Lung (tissue), 12 donors: Measurements from ENCODE around the gene CSTPP1. TPM values are rescaled to one million over a fixed set of nuclear protein-coding genes. Genes with fewer than 3 reads are reported as not detected.

Experiments
- ATAC-seq: fragments of 200-7000 bp; cut with Tn5 transposase; one replicate; pipeline ENCODE4 v1.9.1; 2020; ENCODE audit warnings: moderate number of reproducible peaks; ENCODE audit not compliant: insufficient read depth, low FRiP score
- DNase-seq, 3 donors: peaks; one replicate each; pipeline ENCODE4 v3.0.0-alpha.2; 2013 to 2017
- H3K27ac ChIP-seq, 2 donors: one replicate each; pipeline ENCODE4 v1.5.1; 2013; ENCODE audit warnings: mild to moderate bottlenecking in 2 of 2, moderate library complexity in 2 of 2, control low read depth in 1 of 2, inconsistent platforms in 1 of 2, low read depth in 1 of 2, low read length in 1 of 2
- H3K27me3 ChIP-seq, 3 donors: one replicate each; pipeline ENCODE4 v1.5.1; 2013; ENCODE audit warnings: low read length in 2 of 3; ENCODE audit not compliant: control insufficient read depth in 3 of 3, insufficient read depth in 3 of 3
- H3K36me3 ChIP-seq, 4 donors: one replicate each; pipeline ENCODE4 v1.5.1; 2013; ENCODE audit warnings: low read length in 4 of 4, mild to moderate bottlenecking in 1 of 4, moderate library complexity in 1 of 4; ENCODE audit not compliant: control insufficient read depth in 4 of 4, insufficient read depth in 4 of 4
- H3K4me1 ChIP-seq, 5 donors: one replicate each; pipeline ENCODE4 v1.5.1; 2013; ENCODE audit warnings: low read length in 5 of 5, mild to moderate bottlenecking in 2 of 5, moderate library complexity in 1 of 5; ENCODE audit not compliant: control insufficient read depth in 5 of 5, insufficient read depth in 5 of 5
- H3K4me3 ChIP-seq: one replicate; pipeline ENCODE4 v1.5.1; 2013; ENCODE audit warnings: mild to moderate bottlenecking, control low read depth, moderate library complexity
- H3K9ac ChIP-seq, 2 donors: one replicate each; pipeline ENCODE4 v1.5.1; 2013; ENCODE audit warnings: low read length in 2 of 2, control low read depth in 1 of 2; ENCODE audit not compliant: insufficient read depth in 1 of 2
- H3K9me3 ChIP-seq, 4 donors: one replicate each; pipeline ENCODE4 v1.5.1; 2013; ENCODE audit warnings: low read length in 3 of 4, mild to moderate bottlenecking in 1 of 4, moderate library complexity in 1 of 4; ENCODE audit not compliant: control insufficient read depth in 4 of 4, insufficient read depth in 3 of 4
- WGBS, 2 donors: extraction: QIAGEN DNeasy Blood & Tissue Kit; methylation state at CpG; one replicate each; pipeline ENCODE4 v1.1.7; 2013; 5-methylcytosine and 5-hydroxymethylcytosine counted together
- polyA plus RNA-seq, 2 donors: library from polyadenylated mRNA; stranded (reverse); fragments of 200-250 nt; gene quantifications; one replicate each; pipeline ENCODE4 v1.2.1, GENCODE V29; 2013
- total RNA-seq, 2 donors: library from RNA; depleted of rRNA in 1 of 2; stranded (reverse); fragments of >200 nt in 1 of 2; gene quantifications; one replicate each; pipeline ENCODE4 v1.2.1, GENCODE V29; 2014 to 2021
- TF ChIP-seq, protein P1 (sequence below): IDR thresholded peaks from 2 replicates; pipeline ENCODE4 v1.5.1; 2012; ENCODE audit warnings: mild to moderate bottlenecking; ENCODE audit errors: control extremely low read depth, extremely low read depth
- donor health status: control.
- donor health status: control.
- donor health status: Bipolar disorder and iron deficiency.
- donor health status: healthy.
- donor health status: DM: yes; HTN: yes; CAD: no.

Gene CSTPP1
- total and polyA plus RNA-seq, 4 donors = 26.0 to 45.8 (median 34.4) TPM

DNA sequence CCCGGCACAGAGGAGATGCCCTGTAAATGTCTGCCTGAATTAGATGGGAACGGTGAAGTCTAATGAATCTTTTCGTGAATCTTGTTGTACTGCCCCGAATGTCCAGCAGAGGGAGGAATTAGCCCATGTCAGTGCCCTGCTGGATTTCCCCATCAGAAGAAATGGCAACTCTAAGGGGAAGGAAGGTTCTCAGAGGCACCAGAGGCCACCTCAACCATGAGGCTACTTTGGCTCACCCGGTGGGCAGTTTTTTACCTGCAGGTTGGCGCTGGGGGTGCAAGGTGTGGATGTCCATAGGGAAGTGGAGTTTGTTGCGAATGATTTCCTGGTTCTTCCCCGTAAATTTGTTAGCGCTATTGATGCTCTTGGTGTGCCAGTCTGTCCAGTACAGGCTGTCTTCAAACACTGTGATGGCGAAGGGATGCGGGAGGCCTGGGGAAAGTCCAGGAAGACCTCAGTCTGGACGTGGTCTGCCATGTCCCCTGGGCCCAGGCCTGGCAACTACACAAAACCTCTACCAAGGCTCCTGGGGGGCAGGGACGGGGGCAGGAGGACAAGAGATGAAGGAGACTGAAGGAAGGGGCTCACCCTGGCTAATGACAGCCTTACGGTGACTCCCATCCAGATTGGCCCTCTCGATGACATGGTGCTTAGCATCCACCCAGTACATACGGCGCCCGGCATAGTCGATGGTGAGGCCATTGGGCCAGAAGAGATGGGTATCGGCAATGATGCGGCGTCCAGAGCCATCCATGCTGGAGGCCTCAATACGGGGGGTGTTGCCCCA is 46.7 kb upstream of the CSTPP1 start:
- no peaks in the 10 kb centered on the region for H3K27me3 ChIP-seq

DNA sequence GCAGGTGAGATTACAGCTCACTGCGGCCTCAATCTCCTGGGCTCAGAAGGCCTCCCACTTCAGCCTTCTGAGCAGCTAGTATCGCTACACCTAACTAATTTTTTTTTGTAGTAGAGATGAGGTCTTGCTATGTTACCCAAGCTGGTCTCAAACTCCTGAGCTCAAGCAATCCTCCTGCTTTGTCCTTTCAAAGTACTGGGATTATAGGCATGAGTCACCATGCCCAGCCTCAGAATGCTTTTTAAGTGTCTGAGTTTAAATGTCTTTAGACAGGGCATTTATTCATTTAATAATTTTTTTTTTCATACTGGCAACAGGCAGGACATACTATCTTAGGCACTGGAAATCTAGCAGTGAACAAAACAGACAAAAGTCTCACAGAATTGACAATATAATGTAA is 45.9 kb upstream of the CSTPP1 start:
- ATAC-seq (no peak), DNase-seq (no peak)
- Histone ChIP-seq H3K27ac (no peak overlapping the region), H3K9me3 (peaks cover 0 to 4% (median 0%) of the 10 kb centered on the region in 4 donors), H3K4me3 (no peak overlapping the region), H3K4me1 (peaks cover 0 to 2% (median 0%) of the 10 kb centered on the region in 5 donors), H3K27me3 (no peaks in the 10 kb centered on the region), H3K9ac (no peak overlapping the region), H3K36me3 (peaks cover 2 to 32% (median 17%) of the 10 kb centered on the region in 4 donors)
- TF ChIP-seq, protein P1, sequence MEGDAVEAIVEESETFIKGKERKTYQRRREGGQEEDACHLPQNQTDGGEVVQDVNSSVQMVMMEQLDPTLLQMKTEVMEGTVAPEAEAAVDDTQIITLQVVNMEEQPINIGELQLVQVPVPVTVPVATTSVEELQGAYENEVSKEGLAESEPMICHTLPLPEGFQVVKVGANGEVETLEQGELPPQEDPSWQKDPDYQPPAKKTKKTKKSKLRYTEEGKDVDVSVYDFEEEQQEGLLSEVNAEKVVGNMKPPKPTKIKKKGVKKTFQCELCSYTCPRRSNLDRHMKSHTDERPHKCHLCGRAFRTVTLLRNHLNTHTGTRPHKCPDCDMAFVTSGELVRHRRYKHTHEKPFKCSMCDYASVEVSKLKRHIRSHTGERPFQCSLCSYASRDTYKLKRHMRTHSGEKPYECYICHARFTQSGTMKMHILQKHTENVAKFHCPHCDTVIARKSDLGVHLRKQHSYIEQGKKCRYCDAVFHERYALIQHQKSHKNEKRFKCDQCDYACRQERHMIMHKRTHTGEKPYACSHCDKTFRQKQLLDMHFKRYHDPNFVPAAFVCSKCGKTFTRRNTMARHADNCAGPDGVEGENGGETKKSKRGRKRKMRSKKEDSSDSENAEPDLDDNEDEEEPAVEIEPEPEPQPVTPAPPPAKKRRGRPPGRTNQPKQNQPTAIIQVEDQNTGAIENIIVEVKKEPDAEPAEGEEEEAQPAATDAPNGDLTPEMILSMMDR = no peak
- WGBS, 2 donors = 97% methylated on average over 2 of the region's 2 CpGs

More for the DNA sequence above, 46.7 kb upstream of the CSTPP1 start:
- Histone ChIP-seq H3K4me1 (no peaks in the 10 kb centered on the region), H3K4me3 (no peak overlapping the region), H3K9ac (no peak overlapping the region), H3K9me3 (peaks cover 0 to 4% (median 0%) of the 10 kb centered on the region in 4 donors), H3K27ac (no peak overlapping the region), H3K36me3 (peaks cover 2 to 31% (median 17%) of the 10 kb centered on the region in 4 donors)
- ATAC-seq (peak; percentile 76), DNase-seq (peak; percentile 76 to 85 (median 85))
- 63 to 70% methylated on average over 23 of the region's 23 CpGs for WGBS, 2 donors
- TF ChIP-seq, protein P1 = peak; percentile 73

- Histone ChIP-seq H3K36me3 (peaks cover 0 to 33% (median 14%) of the 10 kb centered on the region in 4 donors), H3K27me3 (no peaks in the 10 kb centered on the region), H3K9ac (no peak overlapping the region), H3K9me3 (no peaks in the 10 kb centered on the region), H3K4me3 (no peak overlapping the region), H3K4me1 (peaks cover 0 to 3% (median 0%) of the 10 kb centered on the region in 5 donors), H3K27ac (no peak overlapping the region)
- TF ChIP-seq, protein P1 = no peak
- ATAC-seq = no peak
- 95 to 96% methylated on average over 2 of the region's 2 CpGs for WGBS, 2 donors
- DNase-seq = no peak
Observed at GRCh38 chr11:46892109-46892508, 44.5 kb upstream of the CSTPP1 start.
